Psoas muscle (tissue), 8 donors: ENCODE measurements around the gene RAB5A. TPM values are rescaled to one million over a fixed set of nuclear protein-coding genes. Genes with fewer than 3 reads are reported as not detected.
"Not testable (repeated sequence)": the region's sequence is repeated elsewhere in the genome, so short reads cannot be mapped to it uniquely, and the experiment has no call there.

Experiments
- ATAC-seq, 4 donors: fragments of 200-7000 bp; cut with Tn5 transposase; one replicate each; pipeline ENCODE4 v1.9.1; 2020; ENCODE audit warnings: moderate library complexity in 3 of 4, mild to moderate bottlenecking in 2 of 4
- DNase-seq, 2 donors: peaks; one replicate each; pipeline ENCODE4 v3.0.0-alpha.2; 2020
- H3K27ac ChIP-seq: fragments of 200-600 bp; one replicate; pipeline ENCODE4 v1.8.0; 2022
- H3K27me3 ChIP-seq, 3 donors: fragments of 200-600 bp in 1 of 3; one replicate each; pipeline versions ENCODE4 v1.6.1 to v1.8.0; 2013 to 2022; ENCODE audit warnings: low read length in 2 of 3, mild to moderate bottlenecking in 2 of 3, moderate library complexity in 1 of 3; ENCODE audit not compliant: insufficient read depth in 3 of 3
- H3K36me3 ChIP-seq, 2 donors: fragments of 200-600 bp in 1 of 2; one replicate each; pipeline versions ENCODE4 v1.6.1 to v1.8.0; 2013 to 2022; ENCODE audit warnings: low read depth in 1 of 2, mild to moderate bottlenecking in 1 of 2, moderate library complexity in 1 of 2; ENCODE audit not compliant: insufficient read depth in 1 of 2
- H3K4me1 ChIP-seq: fragments of 200-600 bp; one replicate; pipeline ENCODE4 v1.8.0; 2022
- H3K4me3 ChIP-seq: fragments of 200-600 bp; one replicate; pipeline ENCODE4 v1.8.0; 2022; ENCODE audit warnings: mild to moderate bottlenecking
- H3K9me3 ChIP-seq: fragments of 200-600 bp; one replicate; pipeline ENCODE4 v1.8.0; 2022
- CTCF ChIP-seq: fragments of 200-600 bp; IDR thresholded peaks from one replicate; pipeline ENCODE4 v1.8.0; 2022; ENCODE audit warnings: antibody characterized with exemption
- WGBS, 3 donors: extraction: QIAGEN DNeasy Blood & Tissue Kit; methylation state at CpG; one replicate each; pipeline versions ENCODE4 v1.1.6 to v1.1.7; 2013; 5-methylcytosine and 5-hydroxymethylcytosine counted together
- intact Hi-C, 2 donors: fragments of 100-400 bp; cut with DNase I; formaldehyde crosslinking; loops; one replicate each; pipeline versions ENCODE4 v1.11.0 to v1.14.2; 2022
- long read RNA-seq, 2 donors: library from polyadenylated mRNA; unstranded; transcript quantifications; one replicate each; pipeline ENCODE4 v2.0.0, GENCODE V29; 2021
- polyA plus RNA-seq, 3 donors: library from polyadenylated mRNA; stranded (reverse); fragments of 200-250 nt; gene quantifications; one replicate each; pipeline ENCODE4 v1.2.3, GENCODE V29; 2013
- total RNA-seq, 4 donors: library from RNA; stranded (reverse); fragmentation: NEBNext Ultra II Directional in 2 of 4; extraction: Animal tissue kit (Norgen Biotek cat#: 25700) in 2 of 4; gene quantifications; one replicate each; pipeline versions ENCODE4 v1.2.1 to v1.2.4, GENCODE V29; 2021 to 2023
- donor health status: healthy with polysubstance abuse.
- donor health status: DM: no; HTN: no; CAD: no; lungs with moderate emphysema.
- donor health status: Bipolar disorder and iron deficiency.
- donor health status: healthy.
- donor health status: DM: yes; HTN: yes; CAD: no.
- donor health status: DM: no; HTN: no; CAD: no.
- donor health status: DM: no; HTN: no; CAD: no.
- donor health status: DM: yes; HTN: yes; CAD: no.

The RAB5A gene
- total RNA-seq (10 to 100 TPM; 38.5 to 62.3 (median 54.9) TPM), polyA plus RNA-seq (10 to 100 TPM; 28.6 to 61.4 (median 46.5) TPM)
- long read RNA-seq, donor 1, transcript RAB5A-201 (6 exons, 2,536 nt) = major isoform, 33 of 35 reads
- long read RNA-seq, donor 1, partial matches to known transcripts = 1 of 35 reads
- long read RNA-seq, donor 1, other reads (novel, unspliced or antisense) = 1 of 35 reads
- long read RNA-seq, donor 2, transcript RAB5A-208 (2 exons, 532 nt) = minor isoform, 5 of 89 reads
- long read RNA-seq, donor 2, transcript RAB5A-201 (6 exons, 2,536 nt) = major isoform, 75 of 89 reads
- long read RNA-seq, donor 2, partial matches to known transcripts = 1 of 89 reads
- long read RNA-seq, donor 2, other reads (novel, unspliced or antisense) = 7 of 89 reads

GRCh38 chr3:19946832-19947548 is at the start of gene RAB5A:
RAB5A (plus strand) TSS chr3:19947097; CDS start chr3:19950899, 3,802 bp downstream.
- Histone ChIP-seq H3K27me3 (no peaks in the 10 kb centered on the region), H3K4me1 (peaks cover 36% of the 10 kb centered on the region), H3K27ac (peak within 1 kb of the TSS; percentile 100), H3K36me3 (peaks cover 0 to 13% of the 10 kb centered on the region in 2 donors), H3K4me3 (peak within 1 kb of the TSS; percentile 89), H3K9me3 (no peaks in the 10 kb centered on the region)
- intact Hi-C loops = loop anchor here (2.0 to 5.0 kb wide), 3 partner anchors 90 to 240 kb away; partner anchors contain the start of genes SGO1 (in 2 of the 2) and KAT2B (in 1 of the 2)
- no peak for TF ChIP-seq CTCF
- peak; percentile 97 to 98 for DNase-seq
- 0% methylated on average over 50 to 73 of the region's 73 CpGs for WGBS, 3 donors
- peak; percentile 95 to 98 (median 97) for ATAC-seq

- Histone ChIP-seq H3K36me3 (no peaks in the 10 kb centered on the region), H3K4me1 (no peaks in the 10 kb centered on the region), H3K9me3 (no peaks in the 10 kb centered on the region), H3K4me3 (no peak overlapping the region), H3K27ac (no peak overlapping the region), H3K27me3 (no peaks in the 10 kb centered on the region)
- ATAC-seq (no peak), DNase-seq (no peak)
- 36 to 60% (median 55%) methylated on average over 2 of the region's 2 CpGs for WGBS, 3 donors
- intact Hi-C loops = no loop called here
- no peak for TF ChIP-seq CTCF
Measured at GRCh38 chr3:19898721-19899120, 48.2 kb upstream of the RAB5A start.

GRCh38 chr3:19899264-19899663 is 47.6 kb upstream of the RAB5A start:
- DNase-seq (no peak), ATAC-seq (no peak)
- no peak overlapping the region for H3K27ac ChIP-seq
- no peak overlapping the region for H3K4me3 ChIP-seq
- no peaks in the 10 kb centered on the region for H3K9me3 ChIP-seq
- 96 to 99% (median 97%) methylated on average over 2 of the region's 2 CpGs for WGBS, 3 donors
- H3K27me3 ChIP-seq = no peaks in the 10 kb centered on the region
- no peak for TF ChIP-seq CTCF
- no peaks in the 10 kb centered on the region for H3K4me1 ChIP-seq
- intact Hi-C loops = no loop called here
- H3K36me3 ChIP-seq = no peaks in the 10 kb centered on the region

GRCh38 chr3:19899833-19900232 is 47.1 kb upstream of the RAB5A start:
- ATAC-seq, intact Hi-C loops, H3K27me3 ChIP-seq, H3K36me3 ChIP-seq, H3K4me1 ChIP-seq, H3K27ac ChIP-seq, DNase-seq, H3K9me3 ChIP-seq, H3K4me3 ChIP-seq: not testable (repeated sequence)
- 84 to 92% (median 84%) methylated on average over 7 of the region's 7 CpGs for WGBS, 3 donors

GRCh38 chr3:19901337-19901736 is 45.6 kb upstream of the RAB5A start:
- 72 to 78% (median 73%) methylated on average over 5 of the region's 5 CpGs for WGBS, 3 donors
- no peak for TF ChIP-seq CTCF
- Histone ChIP-seq H3K27ac (no peak overlapping the region), H3K27me3 (no peaks in the 10 kb centered on the region), H3K36me3 (no peaks in the 10 kb centered on the region), H3K4me3 (no peak overlapping the region), H3K4me1 (no peaks in the 10 kb centered on the region), H3K9me3 (peaks cover 6% of the 10 kb centered on the region)
- intact Hi-C loops = no loop called here
- ATAC-seq (no peak), DNase-seq (no peak)
